Stimulated activated CD8-positive, alpha-beta memory T cell treated with anti-CD3 and anti-CD28 coated beads, Interleukin-15, amount 100 ng/mL, for 1 hour (primary cell): Measurements from ENCODE around the gene LIM2.
A peak's percentile ranks its signal among the peaks of the same experiment; 100 is the strongest.

ENCODE experiments used
- DNase-seq: peaks from one replicate; pipeline ENCODE4 v3.0.0-alpha.2; 2020; ENCODE audit warnings: low read depth

Gene LIM2

GRCh38 chr19:51396175-51396574, 8.4 kb upstream of the LIM2 start:
- DNase-seq = no peak

- DNase-seq = peak; percentile 75
Observed at GRCh38 chr19:51394050-51394836, 6.5 kb upstream of the LIM2 start.

GRCh38 chr19:51392701-51393100, 4.9 kb upstream of the LIM2 start:
- no peak for DNase-seq

GRCh38 chr19:51391073-51391611, 3.4 kb upstream of the LIM2 start:
- no peak for DNase-seq

- DNase-seq = no peak
Observed at GRCh38 chr19:51389143-51389542, 1.4 kb upstream of the LIM2 start.

- no peak for DNase-seq
Observed at GRCh38 chr19:51386882-51387520, 773 bp downstream of the LIM2 start.

- no peak for DNase-seq
Observed at GRCh38 chr19:51382004-51382403, 5.8 kb downstream of the LIM2 start.

GRCh38 chr19:51380379-51380778, 7.4 kb downstream of the LIM2 start:
- DNase-seq = no peak

GRCh38 chr19:51377422-51377821, 10.4 kb downstream of the LIM2 start:
- no peak for DNase-seq

- DNase-seq = no peak
Observed at GRCh38 chr19:51375504-51376221, 12.1 kb downstream of the LIM2 start.

GRCh38 chr19:51372649-51373504, 14.9 kb downstream of the LIM2 start, which contains the start of gene NKG7:
NKG7 (minus strand) TSS chr19:51372654; CDS start chr19:51372535, 119 bp downstream.
- peak; percentile 62 for DNase-seq

- no peak for DNase-seq
Observed at GRCh38 chr19:51372021-51372648, 15.6 kb downstream of the LIM2 start.

GRCh38 chr19:51371186-51371690, 16.5 kb downstream of the LIM2 start:
- DNase-seq = no peak

- DNase-seq = no peak
Observed at GRCh38 chr19:51370230-51370629, 17.5 kb downstream of the LIM2 start.

- no peak for DNase-seq
Observed at GRCh38 chr19:51368366-51369282, 19.1 kb downstream of the LIM2 start, which contains the start of gene CLDND2. CLDND2 (minus strand) TSS chr19:51369003; CDS start chr19:51368577, 426 bp downstream.

GRCh38 chr19:51367565-51368365, 20.0 kb downstream of the LIM2 start:
- peak; percentile 91 for DNase-seq

GRCh38 chr19:51367255-51367564, 20.6 kb downstream of the LIM2 start:
- DNase-seq = no peak

GRCh38 chr19:51366389-51367254, 21.2 kb downstream of the LIM2 start:
- peak; percentile 83 for DNase-seq
